Measurements from ENCODE around the gene DIAPH1.

Gene DIAPH1

GRCh38 chr5:141523991-141524390 lies 94.8 kb downstream of the DIAPH1 start:
- WGBS, 2 experiments: 89 to 92% methylated on average over 8 of the region's 8 CpGs
- Histone ChIP-seq H3K27ac (ENCODE audit: insufficient read depth, low read depth, low read length, poor library complexity, severe bottlenecking) (peak overlapping the region; percentile 38), H3K4me1 (ENCODE audit: control insufficient read depth, insufficient read depth, low read length) (peaks cover 37% of the 10 kb centered on the region)

DNA sequence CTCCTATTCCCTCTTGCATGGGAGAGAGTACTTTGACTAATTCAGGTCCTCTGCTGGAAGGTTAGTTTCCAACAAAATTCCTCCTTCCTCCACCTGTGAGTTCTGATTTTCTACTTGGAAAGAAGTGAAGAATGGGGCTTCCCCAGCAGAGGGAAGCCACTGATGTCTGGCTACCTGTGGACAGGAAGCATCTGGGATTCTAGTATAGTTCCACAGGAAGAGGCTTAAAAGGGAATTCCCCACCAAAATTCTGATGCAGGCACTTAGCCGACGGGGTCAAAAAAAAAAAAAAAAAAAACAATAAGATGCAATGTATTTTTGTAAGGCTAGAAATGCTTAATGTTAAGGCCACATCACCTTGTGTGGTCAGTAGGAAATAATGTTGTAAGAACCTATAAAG lies 96.5 kb downstream of the DIAPH1 start:
- Histone ChIP-seq H3K36me3 (ENCODE audit: control insufficient read depth, insufficient read depth, low read length) (peaks cover 13% of the 10 kb centered on the region), H3K4me3 (ENCODE audit: insufficient read depth, low read depth, low read length) (no peak overlapping the region), H3K9me3 (ENCODE audit: control insufficient read depth, low read length) (no peaks in the 10 kb centered on the region), H3K4me1 (ENCODE audit: control insufficient read depth, insufficient read depth, low read length) (peaks cover 37% of the 10 kb centered on the region), H3K27me3 (ENCODE audit: control insufficient read depth, insufficient read depth, low read length, poor library complexity, severe bottlenecking) (no peaks in the 10 kb centered on the region), H3K27ac (ENCODE audit: insufficient read depth, low read depth, low read length, poor library complexity, severe bottlenecking) (peak overlapping the region; percentile 79)
- 90 to 91% methylated on average over 2 of the region's 2 CpGs for WGBS, 2 experiments

More at GRCh38 chr5:141523991-141524390, 94.8 kb downstream of the DIAPH1 start:
- no peak overlapping the region for H3K4me3 ChIP-seq (ENCODE audit: insufficient read depth, low read depth, low read length)
- H3K27me3 ChIP-seq (ENCODE audit: control insufficient read depth, insufficient read depth, low read length, poor library complexity, severe bottlenecking): no peaks in the 10 kb centered on the region
- no peaks in the 10 kb centered on the region for H3K9me3 ChIP-seq (ENCODE audit: control insufficient read depth, low read length)
- peaks cover 19% of the 10 kb centered on the region for H3K36me3 ChIP-seq (ENCODE audit: control insufficient read depth, insufficient read depth, low read length)

GRCh38 chr5:141521244-141521781 lies 97.5 kb downstream of the DIAPH1 start:
- H3K4me3 ChIP-seq (ENCODE audit: insufficient read depth, low read depth, low read length): no peak overlapping the region
- H3K4me1 ChIP-seq (ENCODE audit: control insufficient read depth, insufficient read depth, low read length): peaks cover 42% of the 10 kb centered on the region
- no peaks in the 10 kb centered on the region for H3K9me3 ChIP-seq (ENCODE audit: control insufficient read depth, low read length)
- whole genome bisulfite sequencing, 2 experiments: 42 to 58% methylated on average over 2 of the region's 2 CpGs
- no peaks in the 10 kb centered on the region for H3K27me3 ChIP-seq (ENCODE audit: control insufficient read depth, insufficient read depth, low read length, poor library complexity, severe bottlenecking)
- H3K27ac ChIP-seq (ENCODE audit: insufficient read depth, low read depth, low read length, poor library complexity, severe bottlenecking): peak overlapping the region; percentile 79
- peaks cover 13% of the 10 kb centered on the region for H3K36me3 ChIP-seq (ENCODE audit: control insufficient read depth, insufficient read depth, low read length)

DNA sequence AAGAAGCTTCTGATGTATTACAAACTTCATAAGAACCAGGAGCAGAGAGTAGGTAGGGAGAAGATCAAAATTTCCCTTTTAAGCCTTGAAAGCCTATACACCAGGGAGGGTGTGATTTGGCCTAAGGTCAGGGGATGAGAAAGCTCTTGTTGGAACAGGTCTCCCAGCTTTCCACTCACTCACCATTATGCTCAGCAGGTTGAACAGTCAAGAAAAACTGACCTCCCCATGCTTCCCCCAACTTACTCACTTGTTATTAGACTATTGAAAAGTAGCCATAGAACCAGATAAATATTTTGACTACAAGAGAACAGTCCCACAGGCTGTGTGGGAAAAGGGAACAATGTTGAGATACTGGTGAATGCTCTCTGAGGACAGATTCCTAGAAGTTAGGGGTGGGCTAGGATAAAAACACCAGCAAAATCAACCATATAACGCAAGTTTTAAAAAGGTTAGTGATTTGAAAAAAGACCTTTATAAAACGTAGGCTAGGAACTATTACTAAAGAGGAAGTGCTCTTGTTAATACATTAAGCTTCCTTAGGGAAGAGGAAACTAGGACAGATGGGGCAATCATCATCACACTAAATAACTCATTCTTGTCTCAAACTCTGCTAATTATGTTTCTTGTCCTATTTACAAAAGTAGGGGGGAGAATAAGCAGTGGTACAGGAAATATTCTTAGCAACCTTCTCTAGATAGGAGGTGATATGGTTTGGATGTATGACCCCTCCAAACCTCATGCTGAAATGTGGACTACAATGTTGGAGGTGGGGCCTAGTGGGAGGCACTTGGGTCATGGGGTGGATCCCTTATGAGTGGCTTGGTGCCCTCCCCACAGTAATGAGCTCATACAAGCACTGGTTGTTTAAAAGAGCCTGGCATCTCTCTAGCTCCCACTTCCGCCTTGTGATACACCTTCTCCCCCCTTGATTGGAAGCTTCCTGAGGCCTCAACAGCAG lies 98.9 kb downstream of the DIAPH1 start:
- Histone ChIP-seq H3K27ac (ENCODE audit: insufficient read depth, low read depth, low read length, poor library complexity, severe bottlenecking) (no peak overlapping the region), H3K36me3 (ENCODE audit: control insufficient read depth, insufficient read depth, low read length) (peaks cover 13% of the 10 kb centered on the region), H3K9me3 (ENCODE audit: control insufficient read depth, low read length) (no peaks in the 10 kb centered on the region), H3K27me3 (ENCODE audit: control insufficient read depth, insufficient read depth, low read length, poor library complexity, severe bottlenecking) (no peaks in the 10 kb centered on the region), H3K4me3 (ENCODE audit: insufficient read depth, low read depth, low read length) (no peak overlapping the region), H3K4me1 (ENCODE audit: control insufficient read depth, insufficient read depth, low read length) (peaks cover 50% of the 10 kb centered on the region)
- 95 to 98% methylated on average over 1 to 3 of the region's 3 CpGs for WGBS, 2 experiments

DNA sequence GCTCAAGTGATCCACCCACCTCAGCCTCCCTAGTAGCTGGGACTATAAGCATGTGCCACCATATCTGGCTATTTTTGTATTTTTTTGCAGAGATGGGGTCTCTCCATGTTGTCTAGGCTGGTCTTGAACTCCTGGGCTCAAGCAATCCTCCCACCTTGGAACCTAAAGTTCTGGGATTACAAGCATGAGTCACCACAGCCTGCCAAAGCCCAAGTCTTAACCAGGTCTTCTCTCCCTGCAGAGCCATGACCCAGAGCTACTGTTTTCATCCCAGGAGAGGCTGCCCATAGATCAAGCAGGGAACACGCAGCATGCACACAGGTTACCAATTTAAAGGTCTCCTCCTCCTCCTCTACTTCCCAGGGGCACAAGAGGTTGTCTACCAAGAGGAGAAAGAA lies 100.2 kb downstream of the DIAPH1 start:
- H3K4me1 ChIP-seq (ENCODE audit: control insufficient read depth, insufficient read depth, low read length): peaks cover 50% of the 10 kb centered on the region
- H3K27me3 ChIP-seq (ENCODE audit: control insufficient read depth, insufficient read depth, low read length, poor library complexity, severe bottlenecking): no peaks in the 10 kb centered on the region
- H3K27ac ChIP-seq (ENCODE audit: insufficient read depth, low read depth, low read length, poor library complexity, severe bottlenecking): no peak overlapping the region
- H3K9me3 ChIP-seq (ENCODE audit: control insufficient read depth, low read length): no peaks in the 10 kb centered on the region
- H3K36me3 ChIP-seq (ENCODE audit: control insufficient read depth, insufficient read depth, low read length): peaks cover 13% of the 10 kb centered on the region
- no peak overlapping the region for H3K4me3 ChIP-seq (ENCODE audit: insufficient read depth, low read depth, low read length)
- WGBS, 2 experiments: 89 to 100% methylated on average over 1 of the region's 1 CpG

GRCh38 chr5:141517880-141518617 lies 100.8 kb downstream of the DIAPH1 start:
- no peaks in the 10 kb centered on the region for H3K9me3 ChIP-seq (ENCODE audit: control insufficient read depth, low read length)
- H3K27me3 ChIP-seq (ENCODE audit: control insufficient read depth, insufficient read depth, low read length, poor library complexity, severe bottlenecking): no peaks in the 10 kb centered on the region
- H3K4me1 ChIP-seq (ENCODE audit: control insufficient read depth, insufficient read depth, low read length): peaks cover 50% of the 10 kb centered on the region
- H3K27ac ChIP-seq (ENCODE audit: insufficient read depth, low read depth, low read length, poor library complexity, severe bottlenecking): no peak overlapping the region
- peaks cover 13% of the 10 kb centered on the region for H3K36me3 ChIP-seq (ENCODE audit: control insufficient read depth, insufficient read depth, low read length)
- 89 to 94% methylated on average over 11 of the region's 11 CpGs for WGBS, 2 experiments
- H3K4me3 ChIP-seq (ENCODE audit: insufficient read depth, low read depth, low read length): no peak overlapping the region

DNA sequence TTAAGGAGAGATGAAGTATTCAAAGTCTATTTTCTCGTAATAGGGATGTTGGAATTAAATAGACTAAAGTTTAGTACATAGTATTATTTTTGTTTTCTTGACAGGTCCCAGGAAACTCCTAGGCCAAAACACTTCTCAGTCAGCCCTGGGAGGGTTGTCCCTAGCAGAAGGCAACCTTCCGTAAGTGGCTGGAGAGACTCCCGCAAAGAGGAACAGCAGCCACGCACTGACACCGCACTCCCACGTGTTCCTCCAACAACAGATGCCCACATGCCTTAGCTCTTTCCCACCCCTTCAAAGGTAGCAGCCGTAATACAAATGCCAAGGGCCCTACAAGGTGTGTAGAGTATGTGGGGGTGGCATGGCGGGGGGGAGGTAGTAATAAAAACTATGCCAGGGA lies 101.5 kb downstream of the DIAPH1 start:
- Histone ChIP-seq H3K9me3 (ENCODE audit: control insufficient read depth, low read length) (no peaks in the 10 kb centered on the region), H3K4me3 (ENCODE audit: insufficient read depth, low read depth, low read length) (no peak overlapping the region), H3K27ac (ENCODE audit: insufficient read depth, low read depth, low read length, poor library complexity, severe bottlenecking) (no peak overlapping the region), H3K4me1 (ENCODE audit: control insufficient read depth, insufficient read depth, low read length) (peaks cover 52% of the 10 kb centered on the region), H3K27me3 (ENCODE audit: control insufficient read depth, insufficient read depth, low read length, poor library complexity, severe bottlenecking) (no peaks in the 10 kb centered on the region), H3K36me3 (ENCODE audit: control insufficient read depth, insufficient read depth, low read length) (peaks cover 13% of the 10 kb centered on the region)
- 92 to 94% methylated on average over 7 to 8 of the region's 8 CpGs for WGBS, 2 experiments

- Histone ChIP-seq H3K4me1 (ENCODE audit: control insufficient read depth, insufficient read depth, low read length) (peaks cover 45% of the 10 kb centered on the region), H3K27ac (ENCODE audit: insufficient read depth, low read depth, low read length, poor library complexity, severe bottlenecking) (peak overlapping the region; percentile 1), H3K4me3 (ENCODE audit: insufficient read depth, low read depth, low read length) (no peak overlapping the region), H3K27me3 (ENCODE audit: control insufficient read depth, insufficient read depth, low read length, poor library complexity, severe bottlenecking) (no peaks in the 10 kb centered on the region), H3K36me3 (ENCODE audit: control insufficient read depth, insufficient read depth, low read length) (peaks cover 19% of the 10 kb centered on the region), H3K9me3 (ENCODE audit: control insufficient read depth, low read length) (no peaks in the 10 kb centered on the region)
- 94 to 97% methylated on average over 8 of the region's 8 CpGs for WGBS, 2 experiments
These were observed 102.2 kb downstream of the DIAPH1 start for GRCh38 chr5:141516672-141517025.

GRCh38 chr5:141515946-141516671 lies 102.7 kb downstream of the DIAPH1 start:
- H3K27me3 ChIP-seq (ENCODE audit: control insufficient read depth, insufficient read depth, low read length, poor library complexity, severe bottlenecking): no peaks in the 10 kb centered on the region
- H3K9me3 ChIP-seq (ENCODE audit: control insufficient read depth, low read length): no peaks in the 10 kb centered on the region
- H3K36me3 ChIP-seq (ENCODE audit: control insufficient read depth, insufficient read depth, low read length): peaks cover 24% of the 10 kb centered on the region
- H3K4me1 ChIP-seq (ENCODE audit: control insufficient read depth, insufficient read depth, low read length): peaks cover 40% of the 10 kb centered on the region
- no peak overlapping the region for H3K4me3 ChIP-seq (ENCODE audit: insufficient read depth, low read depth, low read length)
- 89 to 94% methylated on average over 4 of the region's 4 CpGs for WGBS, 2 experiments
- peak overlapping the region; percentile 1 for H3K27ac ChIP-seq (ENCODE audit: insufficient read depth, low read depth, low read length, poor library complexity, severe bottlenecking)

All from ectodermal cell (in vitro differentiated cells).